Measurements from ENCODE around the gene GALNT10. TPM values are rescaled to one million over a fixed set of nuclear protein-coding genes. Genes with fewer than 3 reads are reported as not detected.

Gene GALNT10
- total and polyA plus RNA-seq, 10 of the 15 experiments (the other 5 are each of a cell fraction or from before 2014, with no cell fraction given) = 3.9 to 35.4 (median 15.5) TPM

DNA sequence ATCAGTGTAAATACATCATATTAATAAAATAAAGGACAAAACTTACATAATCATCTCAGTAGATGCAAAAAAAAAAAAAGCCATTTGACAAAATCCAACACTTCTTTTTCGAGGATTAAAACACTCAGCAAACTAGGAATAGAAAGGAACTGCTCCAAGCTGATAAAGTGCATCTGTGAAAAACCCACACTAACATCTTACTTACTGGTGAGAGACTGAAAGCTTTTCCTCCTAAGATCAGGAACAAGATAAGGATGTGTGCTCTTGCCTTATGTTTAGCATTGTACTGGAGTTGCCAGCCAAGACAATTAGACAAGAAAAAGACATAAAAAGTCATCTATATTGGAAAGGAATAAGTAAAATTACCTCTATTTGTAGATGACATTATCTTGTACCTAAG lies 135.0 kb downstream of the GALNT10 start (continued):
- TF ChIP-seq CBX3 (IDR thresholded peaks at IDR 0.05; ENCODE audit: borderline replicate concordance, low read depth) = no peak
- TF ChIP-seq, protein P1, sequence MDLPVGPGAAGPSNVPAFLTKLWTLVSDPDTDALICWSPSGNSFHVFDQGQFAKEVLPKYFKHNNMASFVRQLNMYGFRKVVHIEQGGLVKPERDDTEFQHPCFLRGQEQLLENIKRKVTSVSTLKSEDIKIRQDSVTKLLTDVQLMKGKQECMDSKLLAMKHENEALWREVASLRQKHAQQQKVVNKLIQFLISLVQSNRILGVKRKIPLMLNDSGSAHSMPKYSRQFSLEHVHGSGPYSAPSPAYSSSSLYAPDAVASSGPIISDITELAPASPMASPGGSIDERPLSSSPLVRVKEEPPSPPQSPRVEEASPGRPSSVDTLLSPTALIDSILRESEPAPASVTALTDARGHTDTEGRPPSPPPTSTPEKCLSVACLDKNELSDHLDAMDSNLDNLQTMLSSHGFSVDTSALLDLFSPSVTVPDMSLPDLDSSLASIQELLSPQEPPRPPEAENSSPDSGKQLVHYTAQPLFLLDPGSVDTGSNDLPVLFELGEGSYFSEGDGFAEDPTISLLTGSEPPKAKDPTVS (IDR thresholded peaks at IDR 0.05; ENCODE audit: low read depth, low read length) = no peak
- TF ChIP-seq CBFB (IDR thresholded peaks at IDR 0.05; ENCODE audit: low read depth) = no peak
- TF ChIP-seq SRF (IDR thresholded peaks at IDR 0.05; ENCODE audit: low read depth in 2 of 2, low read length in 2 of 2) = no peak
- no peak for TF ChIP-seq RCOR1 (conservative IDR thresholded peaks at IDR 0.05; ENCODE audit: low read depth, low read length)
- no peak for TF ChIP-seq SPI1 (IDR thresholded peaks at IDR 0.05; ENCODE audit: borderline replicate concordance, insufficient read depth, low read depth, low read length)
- no peak for TF ChIP-seq BRCA1 (IDR thresholded peaks at IDR 0.05; ENCODE audit: low read depth, low read length)
- TF ChIP-seq IKZF1 (conservative IDR thresholded peaks at IDR 0.05) = no peak
- TF ChIP-seq, protein P2, sequence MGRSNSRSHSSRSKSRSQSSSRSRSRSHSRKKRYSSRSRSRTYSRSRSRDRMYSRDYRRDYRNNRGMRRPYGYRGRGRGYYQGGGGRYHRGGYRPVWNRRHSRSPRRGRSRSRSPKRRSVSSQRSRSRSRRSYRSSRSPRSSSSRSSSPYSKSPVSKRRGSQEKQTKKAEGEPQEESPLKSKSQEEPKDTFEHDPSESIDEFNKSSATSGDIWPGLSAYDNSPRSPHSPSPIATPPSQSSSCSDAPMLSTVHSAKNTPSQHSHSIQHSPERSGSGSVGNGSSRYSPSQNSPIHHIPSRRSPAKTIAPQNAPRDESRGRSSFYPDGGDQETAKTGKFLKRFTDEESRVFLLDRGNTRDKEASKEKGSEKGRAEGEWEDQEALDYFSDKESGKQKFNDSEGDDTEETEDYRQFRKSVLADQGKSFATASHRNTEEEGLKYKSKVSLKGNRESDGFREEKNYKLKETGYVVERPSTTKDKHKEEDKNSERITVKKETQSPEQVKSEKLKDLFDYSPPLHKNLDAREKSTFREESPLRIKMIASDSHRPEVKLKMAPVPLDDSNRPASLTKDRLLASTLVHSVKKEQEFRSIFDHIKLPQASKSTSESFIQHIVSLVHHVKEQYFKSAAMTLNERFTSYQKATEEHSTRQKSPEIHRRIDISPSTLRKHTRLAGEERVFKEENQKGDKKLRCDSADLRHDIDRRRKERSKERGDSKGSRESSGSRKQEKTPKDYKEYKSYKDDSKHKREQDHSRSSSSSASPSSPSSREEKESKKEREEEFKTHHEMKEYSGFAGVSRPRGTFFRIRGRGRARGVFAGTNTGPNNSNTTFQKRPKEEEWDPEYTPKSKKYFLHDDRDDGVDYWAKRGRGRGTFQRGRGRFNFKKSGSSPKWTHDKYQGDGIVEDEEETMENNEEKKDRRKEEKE (IDR thresholded peaks at IDR 0.05) = no peak
- no peak for TF ChIP-seq ZNF207 (IDR thresholded peaks at IDR 0.05; ENCODE audit: borderline replicate concordance)
- no peak for TF ChIP-seq HCFC1 (IDR thresholded peaks at IDR 0.05; ENCODE audit: low read length)
- no peak for TF ChIP-seq RAD21 (IDR thresholded peaks at IDR 0.05; ENCODE audit: insufficient read depth, low read depth, low read length)
- no peak for TF ChIP-seq BCL3 (IDR thresholded peaks at IDR 0.05; ENCODE audit: borderline replicate concordance, insufficient read depth, low read depth, low read length, poor library complexity, severe bottlenecking)
